Measurements from ENCODE around the gene PFN3. TPM values are rescaled to one million over a fixed set of nuclear protein-coding genes. Genes with fewer than 3 reads are reported as not detected.

PFN3 gene
- total RNA-seq, 1 experiment from 2014 or later: not detected

- no TSS peak for BruUV-seq (replicated peaks)
- no peaks in the 10 kb centered on the region for H3K36me3 ChIP-seq (ENCODE audit: control insufficient read depth, insufficient read depth, low read length)
- Mint-ChIP-seq H3K9me3 (ENCODE audit: unreplicated experiment) (no peaks in the 10 kb centered on the region), H3K27ac (ENCODE audit: unreplicated experiment) (no peak overlapping the region), H3K4me1 (ENCODE audit: low read depth, unreplicated experiment) (peaks cover 6% of the 10 kb centered on the region), H3K27me3 (ENCODE audit: insufficient read depth, unreplicated experiment) (no peaks in the 10 kb centered on the region), H3K4me3 (ENCODE audit: unreplicated experiment) (no peak overlapping the region), H3K36me3 (ENCODE audit: insufficient read depth, unreplicated experiment) (peaks cover 10% of the 10 kb centered on the region)
- CTCF ChIA-PET: interaction anchor here (0.6 to 5.1 kb wide), 3 partner anchors 21 to 98 kb away, joined by 4 to 110 read pairs (median 47); partner anchors contain the start of gene GRK6
- no peak for DNase-seq
- no peaks in the 10 kb centered on the region for H3K9me3 ChIP-seq
- POLR2A ChIA-PET: no interaction called here
- intact Hi-C loops (cut with micrococcal nuclease; ENCODE audit: unreplicated experiment): loop anchor here (2.0 kb wide), 1 partner anchor 41 kb away; the partner anchor contains the start of gene PRR7
- H3K27me3 ChIP-seq (replicated peaks; ENCODE audit: control insufficient read depth, insufficient read depth, low read length): no peaks in the 10 kb centered on the region
- peaks cover 6% of the 10 kb centered on the region for H3K4me1 ChIP-seq
- TF ChIP-seq CTCF (IDR thresholded peaks at IDR 0.05; ENCODE audit: insufficient read depth in 1 of 2, low read depth in 1 of 2, low read length in 1 of 2, severe bottlenecking in 1 of 2, unreplicated experiment in 1 of 2): no peak
- no peak overlapping the region for H3K4me3 ChIP-seq (ENCODE audit: low read depth, low read length)
Measured at GRCh38 chr5:177405805-177406204, 5.3 kb upstream of the PFN3 start.

- ChIA-PET POLR2A (no interaction called here), CTCF (interaction anchor here (0.9 to 5.1 kb wide), 9 partner anchors 9 to 96 kb away, joined by 3 to 148 read pairs (median 47); partner anchors contain the start of genes GRK6 and PRR7)
- Mint-ChIP-seq H3K9me3 (ENCODE audit: unreplicated experiment) (no peaks in the 10 kb centered on the region), H3K4me1 (ENCODE audit: low read depth, unreplicated experiment) (peaks cover 6% of the 10 kb centered on the region), H3K27me3 (ENCODE audit: insufficient read depth, unreplicated experiment) (no peaks in the 10 kb centered on the region), H3K4me3 (ENCODE audit: unreplicated experiment) (peak overlapping the region; percentile 93), H3K27ac (ENCODE audit: unreplicated experiment) (no peak overlapping the region), H3K36me3 (ENCODE audit: insufficient read depth, unreplicated experiment) (peaks cover 10% of the 10 kb centered on the region)
- peaks cover 6% of the 10 kb centered on the region for H3K4me1 ChIP-seq
- BruUV-seq (replicated peaks): no TSS peak
- no peak for TF ChIP-seq CTCF (IDR thresholded peaks at IDR 0.05; ENCODE audit: insufficient read depth in 1 of 2, low read depth in 1 of 2, low read length in 1 of 2, severe bottlenecking in 1 of 2, unreplicated experiment in 1 of 2)
- H3K4me3 ChIP-seq (ENCODE audit: low read depth, low read length): no peak overlapping the region
- H3K36me3 ChIP-seq (ENCODE audit: control insufficient read depth, insufficient read depth, low read length): no peaks in the 10 kb centered on the region
- no peak for DNase-seq
- no peaks in the 10 kb centered on the region for H3K27me3 ChIP-seq (replicated peaks; ENCODE audit: control insufficient read depth, insufficient read depth, low read length)
- H3K9me3 ChIP-seq: no peaks in the 10 kb centered on the region
- intact Hi-C loops (cut with micrococcal nuclease; ENCODE audit: unreplicated experiment): loop anchor here (2.0 kb wide), 1 partner anchor 41 kb away; the partner anchor contains the start of gene PRR7
Measured at GRCh38 chr5:177405312-177405711, 4.9 kb upstream of the PFN3 start.

- Histone ChIP-seq H3K4me3 (ENCODE audit: low read depth, low read length) (peak overlapping the region; percentile 88), H3K27me3 (replicated peaks; ENCODE audit: control insufficient read depth, insufficient read depth, low read length) (no peaks in the 10 kb centered on the region), H3K4me1 (peaks cover 6% of the 10 kb centered on the region), H3K9me3 (no peaks in the 10 kb centered on the region), H3K36me3 (ENCODE audit: control insufficient read depth, insufficient read depth, low read length) (no peaks in the 10 kb centered on the region)
- intact Hi-C loops (cut with micrococcal nuclease; ENCODE audit: unreplicated experiment): loop anchor here (1.0 to 2.0 kb wide), 5 partner anchors 22 to 97 kb away; partner anchors contain the start of genes GRK6 and PRR7
- ChIA-PET POLR2A (interaction anchor here (0.5 to 3.6 kb wide), 7 partner anchors 15 to 144 kb away, joined by 3 to 32 read pairs (median 4); partner anchors contain the start of gene GRK6), CTCF (interaction anchor here (0.5 to 5.1 kb wide), 24 partner anchors 10 to 203 kb away, joined by 3 to 148 read pairs (median 9); partner anchors contain the start of genes DBN1, GRK6, PDLIM7 and PRR7)
- H3K4me3 Mint-ChIP-seq (ENCODE audit: unreplicated experiment): peak overlapping the region; percentile 93
- no peak for DNase-seq
- peaks cover 9% of the 10 kb centered on the region for H3K36me3 Mint-ChIP-seq (ENCODE audit: insufficient read depth, unreplicated experiment)
- H3K9me3 Mint-ChIP-seq (ENCODE audit: unreplicated experiment): no peaks in the 10 kb centered on the region
- no peak for TF ChIP-seq CTCF (IDR thresholded peaks at IDR 0.05; ENCODE audit: insufficient read depth in 1 of 2, low read depth in 1 of 2, low read length in 1 of 2, severe bottlenecking in 1 of 2, unreplicated experiment in 1 of 2)
- no TSS peak for BruUV-seq (replicated peaks)
- peak overlapping the region; percentile 59 for H3K27ac Mint-ChIP-seq (ENCODE audit: unreplicated experiment)
- no peaks in the 10 kb centered on the region for H3K27me3 Mint-ChIP-seq (ENCODE audit: insufficient read depth, unreplicated experiment)
- peaks cover 6% of the 10 kb centered on the region for H3K4me1 Mint-ChIP-seq (ENCODE audit: low read depth, unreplicated experiment)
Measured at GRCh38 chr5:177404641-177405179, 4.2 kb upstream of the PFN3 start.
